ENCODE results near the gene PORCN.
"Not testable (repeated sequence)": the region's sequence is repeated elsewhere in the genome, so short reads cannot be mapped to it uniquely, and the experiment has no call there.

Gene PORCN

DNA sequence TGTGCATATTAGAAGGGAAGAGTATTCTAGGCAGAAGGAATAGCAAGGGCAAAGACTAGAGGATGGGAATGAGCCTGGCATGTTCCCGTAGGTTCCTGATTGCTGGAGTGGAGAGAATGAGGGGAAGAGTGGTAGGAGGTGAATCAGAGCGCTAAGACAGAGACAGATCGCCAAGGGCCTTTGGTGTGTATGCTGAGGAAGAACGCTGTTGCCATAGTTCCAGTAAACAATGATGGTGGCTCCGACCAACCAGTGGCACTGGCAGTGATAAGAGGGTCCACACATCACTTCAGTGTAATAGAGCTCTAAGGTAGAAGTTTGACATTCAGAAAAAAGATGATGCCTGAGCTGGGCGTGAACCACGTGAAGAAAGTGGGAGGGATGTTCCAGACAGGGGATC lies 31.7 kb downstream of the PORCN start:
- no peak overlapping the region for H3K27ac ChIP-seq
- TF ChIP-seq, protein P1, sequence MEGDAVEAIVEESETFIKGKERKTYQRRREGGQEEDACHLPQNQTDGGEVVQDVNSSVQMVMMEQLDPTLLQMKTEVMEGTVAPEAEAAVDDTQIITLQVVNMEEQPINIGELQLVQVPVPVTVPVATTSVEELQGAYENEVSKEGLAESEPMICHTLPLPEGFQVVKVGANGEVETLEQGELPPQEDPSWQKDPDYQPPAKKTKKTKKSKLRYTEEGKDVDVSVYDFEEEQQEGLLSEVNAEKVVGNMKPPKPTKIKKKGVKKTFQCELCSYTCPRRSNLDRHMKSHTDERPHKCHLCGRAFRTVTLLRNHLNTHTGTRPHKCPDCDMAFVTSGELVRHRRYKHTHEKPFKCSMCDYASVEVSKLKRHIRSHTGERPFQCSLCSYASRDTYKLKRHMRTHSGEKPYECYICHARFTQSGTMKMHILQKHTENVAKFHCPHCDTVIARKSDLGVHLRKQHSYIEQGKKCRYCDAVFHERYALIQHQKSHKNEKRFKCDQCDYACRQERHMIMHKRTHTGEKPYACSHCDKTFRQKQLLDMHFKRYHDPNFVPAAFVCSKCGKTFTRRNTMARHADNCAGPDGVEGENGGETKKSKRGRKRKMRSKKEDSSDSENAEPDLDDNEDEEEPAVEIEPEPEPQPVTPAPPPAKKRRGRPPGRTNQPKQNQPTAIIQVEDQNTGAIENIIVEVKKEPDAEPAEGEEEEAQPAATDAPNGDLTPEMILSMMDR (conservative IDR thresholded peaks at IDR 0.05) = no peak

DNA sequence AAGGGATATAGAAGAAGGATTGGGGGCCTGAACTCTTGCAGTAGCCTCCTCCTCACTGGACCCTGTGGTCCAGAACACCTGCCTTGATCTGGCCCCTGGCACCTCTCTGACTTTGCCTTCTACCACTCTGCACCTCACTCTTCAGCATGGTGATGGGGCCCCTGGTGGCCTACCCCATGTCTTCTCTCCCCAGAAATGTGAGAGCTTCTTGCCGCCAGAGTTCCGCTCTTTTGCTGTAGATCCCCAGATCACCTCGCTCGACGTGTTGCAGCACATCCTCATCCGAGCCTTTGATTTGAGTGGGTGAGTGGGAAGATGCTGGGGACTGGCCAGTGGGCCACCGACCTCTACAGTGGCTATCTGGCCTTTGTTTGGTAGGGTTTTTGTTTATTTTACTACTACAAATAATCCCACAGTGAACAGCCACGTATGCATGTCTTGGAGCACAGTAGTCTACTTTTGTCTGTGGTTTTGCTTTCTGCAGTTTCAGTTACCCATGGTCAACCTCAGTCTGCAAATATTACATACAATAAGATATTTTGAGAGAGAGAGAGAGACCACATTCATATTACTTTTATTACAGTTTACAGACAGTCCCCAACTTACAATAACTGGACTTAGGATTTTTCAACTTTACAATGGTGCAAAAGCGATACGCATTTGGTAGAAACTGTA lies 32.5 kb downstream of the PORCN start:
- no peak overlapping the region for H3K27ac ChIP-seq
- TF ChIP-seq, protein P1 (conservative IDR thresholded peaks at IDR 0.05) = no peak

DNA sequence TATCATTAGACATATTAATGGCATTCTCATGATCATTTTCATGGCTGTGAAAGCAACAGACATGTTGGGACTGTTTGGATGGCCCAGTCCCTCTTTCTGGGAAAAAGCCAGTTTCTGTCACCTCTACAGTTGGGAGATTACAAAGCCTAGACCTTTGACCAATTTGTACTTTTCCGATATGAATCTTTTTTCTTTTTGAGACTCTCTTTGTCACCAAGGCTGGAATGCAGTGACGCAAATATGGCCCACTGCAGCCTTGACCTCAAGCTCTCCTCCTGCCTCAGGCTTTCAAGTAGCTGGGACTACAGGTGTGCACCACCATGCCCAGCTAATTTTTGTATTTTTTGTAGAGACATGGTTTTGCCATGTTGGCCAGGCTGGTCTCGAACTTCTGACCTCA lies 40.1 kb downstream of the PORCN start:
- H3K27ac ChIP-seq = no peak overlapping the region

DNA sequence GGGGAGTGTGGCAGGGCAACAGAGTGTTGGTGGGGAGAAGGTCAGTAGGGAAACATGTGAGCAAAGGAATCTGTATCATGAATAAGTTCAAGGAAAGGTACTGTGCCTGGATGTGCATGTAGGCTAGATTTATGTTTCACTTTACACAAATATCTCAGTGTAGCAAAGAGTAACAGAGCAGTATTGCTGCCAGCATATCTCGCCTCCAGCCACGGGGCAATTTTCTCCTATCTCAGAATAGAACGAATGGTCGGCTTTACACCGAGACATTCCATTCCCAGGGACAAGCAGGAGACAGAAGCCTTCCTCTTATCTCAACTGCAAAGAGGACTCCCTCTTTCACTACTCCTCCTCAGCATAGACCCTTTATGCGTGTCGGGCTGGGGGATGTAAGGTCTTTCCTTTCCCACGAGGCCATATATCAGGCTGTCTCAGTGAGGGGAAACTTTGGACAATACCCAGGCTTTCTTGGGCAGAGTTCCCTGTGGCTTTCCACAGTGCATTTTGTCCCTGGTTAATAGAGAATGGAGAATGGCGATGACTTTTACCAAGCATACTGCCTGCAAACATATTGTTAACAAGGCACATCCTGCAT lies 47.0 kb downstream of the PORCN start:
- not testable (repeated sequence) for H3K27ac ChIP-seq

More for the DNA sequence above, 40.1 kb downstream of the PORCN start:
- TF ChIP-seq, protein P1 (conservative IDR thresholded peaks at IDR 0.05) = no peak

DNA sequence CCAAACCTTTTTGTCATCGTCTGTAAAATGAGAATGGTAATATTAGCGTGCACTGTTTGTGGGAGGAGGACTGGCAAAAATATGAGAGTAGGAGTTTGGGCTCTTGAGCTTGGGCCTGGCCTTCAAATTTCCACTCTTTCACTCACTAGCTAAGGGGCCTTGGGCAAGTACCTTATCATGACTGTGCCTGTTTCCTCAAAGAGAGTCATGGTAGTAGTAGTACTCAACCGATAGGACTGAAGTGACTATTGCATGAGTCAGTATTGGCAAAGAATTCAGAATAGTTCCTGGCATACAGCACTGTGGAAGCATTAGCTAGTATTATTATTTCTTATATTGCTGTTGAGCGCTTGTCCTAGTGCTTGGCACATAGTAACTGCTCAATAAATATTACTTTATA lies 49.5 kb downstream of the PORCN start:
- H3K27ac ChIP-seq = no peak overlapping the region
- TF ChIP-seq, protein P1 (conservative IDR thresholded peaks at IDR 0.05) = no peak

DNA sequence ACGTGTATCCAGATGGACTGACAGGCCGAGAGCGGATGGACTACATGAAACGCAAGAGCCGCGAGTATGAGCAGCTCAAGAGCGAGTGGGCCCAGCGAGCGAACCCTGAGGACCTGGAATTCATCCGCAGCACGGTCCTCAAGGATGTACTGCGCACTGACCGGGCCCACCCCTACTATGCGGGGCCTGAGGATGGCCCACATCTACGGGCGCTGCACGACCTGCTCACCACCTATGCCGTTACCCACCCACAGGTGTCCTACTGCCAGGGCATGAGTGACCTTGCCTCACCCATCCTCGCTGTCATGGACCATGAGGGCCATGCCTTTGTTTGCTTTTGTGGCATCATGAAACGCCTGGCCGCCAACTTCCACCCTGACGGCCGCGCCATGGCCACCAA lies 50.8 kb downstream of the PORCN start:
- no peak overlapping the region for H3K27ac ChIP-seq
- TF ChIP-seq, protein P1 (conservative IDR thresholded peaks at IDR 0.05) = no peak

DNA sequence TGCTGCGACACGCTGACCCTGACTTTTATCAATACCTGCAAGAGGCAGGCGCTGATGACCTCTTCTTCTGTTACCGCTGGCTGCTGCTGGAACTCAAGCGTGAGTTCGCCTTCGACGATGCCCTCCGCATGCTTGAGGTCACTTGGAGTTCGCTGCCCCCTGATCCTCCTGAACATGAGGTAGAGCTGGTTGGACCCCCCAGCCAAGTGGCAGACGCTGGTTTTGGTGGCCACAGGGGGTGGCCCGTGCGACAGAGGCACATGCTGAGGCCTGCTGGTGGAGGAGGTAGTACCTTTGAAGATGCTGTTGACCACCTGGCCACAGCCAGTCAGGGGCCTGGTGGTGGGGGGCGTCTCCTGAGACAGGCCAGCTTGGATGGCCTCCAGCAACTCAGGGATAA lies 51.3 kb downstream of the PORCN start:
- no peak overlapping the region for H3K27ac ChIP-seq
- TF ChIP-seq, protein P1 (conservative IDR thresholded peaks at IDR 0.05) = no peak

DNA sequence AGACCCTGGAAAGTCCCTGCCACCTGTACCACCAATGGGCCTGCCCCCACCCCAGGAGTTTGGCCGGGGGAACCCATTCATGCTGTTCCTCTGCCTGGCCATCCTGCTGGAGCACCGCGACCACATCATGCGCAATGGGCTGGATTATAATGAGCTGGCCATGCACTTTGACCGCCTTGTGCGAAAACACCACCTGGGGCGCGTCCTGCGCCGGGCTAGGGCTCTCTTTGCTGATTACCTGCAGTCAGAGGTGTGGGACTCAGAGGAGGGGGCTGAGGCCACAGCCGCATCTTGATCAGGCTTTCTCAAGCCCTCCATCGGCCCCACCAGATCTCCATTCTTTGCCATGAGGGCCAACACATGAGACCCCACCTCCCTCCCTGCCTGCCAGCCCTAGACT lies 51.9 kb downstream of the PORCN start:
- TF ChIP-seq, protein P1 (conservative IDR thresholded peaks at IDR 0.05) = no peak
- H3K27ac ChIP-seq = no peak overlapping the region

Measured in VCaP (cell line).